Liver (tissue), 3 donors: ENCODE data around the gene PRKCD.

Experiments used
- CTCF ChIP-seq: fragments of 150-350 bp; IDR thresholded peaks from 2 replicates; pipeline ENCODE4 v1.5.1; 2017; ENCODE audit warnings: improper control_type of control experiment, low read depth, low read length; ENCODE audit not compliant: missing input control
- EGR1 ChIP-seq, 2 donors: IDR thresholded peaks; 2 replicates each; pipeline ENCODE4 v1.6.1; 2016 to 2018; ENCODE audit warnings: antibody characterized with exemption in 2 of 2, low read depth in 2 of 2
- FOXA1 ChIP-seq: IDR thresholded peaks from 2 replicates; pipeline ENCODE4 v1.6.1; 2016; ENCODE audit warnings: antibody characterized with exemption
- GABPA ChIP-seq, 2 donors: IDR thresholded peaks in 1 of 2; conservative IDR thresholded peaks in 1 of 2; 2 replicates each; pipeline ENCODE4 v1.6.1; 2016; ENCODE audit warnings: antibody characterized with exemption in 2 of 2, mild to moderate bottlenecking in 1 of 2, moderate library complexity in 1 of 2
- HNF4G ChIP-seq: IDR thresholded peaks from 2 replicates; pipeline ENCODE4 v1.6.1; 2016; ENCODE audit warnings: antibody characterized with exemption
- JUND ChIP-seq, 2 donors: IDR thresholded peaks; 2 replicates each; pipeline ENCODE4 v1.6.1; 2016; ENCODE audit warnings: antibody characterized with exemption in 2 of 2
- MAX ChIP-seq: IDR thresholded peaks from 2 replicates; pipeline ENCODE4 v1.6.1; 2016; ENCODE audit warnings: antibody characterized with exemption
- RAD21 ChIP-seq, 2 donors: IDR thresholded peaks; 2 replicates each; pipeline ENCODE4 v1.6.1; 2016; ENCODE audit warnings: antibody characterized with exemption in 2 of 2, mild to moderate bottlenecking in 2 of 2
- SP1 ChIP-seq: IDR thresholded peaks from 2 replicates; pipeline ENCODE4 v1.6.1; 2018; ENCODE audit warnings: antibody characterized with exemption, mild to moderate bottlenecking
- TAF1 ChIP-seq: conservative IDR thresholded peaks from 2 replicates; pipeline ENCODE4 v1.6.1; 2016; ENCODE audit warnings: antibody characterized with exemption, mild to moderate bottlenecking
- YY1 ChIP-seq: IDR thresholded peaks from 2 replicates; pipeline ENCODE4 v1.6.1; 2016; ENCODE audit warnings: antibody characterized with exemption, mild to moderate bottlenecking
- ZBTB33 ChIP-seq: IDR thresholded peaks from 2 replicates; pipeline ENCODE4 v1.6.1; 2016; ENCODE audit warnings: antibody characterized with exemption
- TF ChIP-seq, protein P1 (sequence below): IDR thresholded peaks from 2 replicates; pipeline ENCODE4 v1.6.1; 2016; ENCODE audit warnings: antibody characterized with exemption
- TF ChIP-seq, protein P2 (sequence below): IDR thresholded peaks from 2 replicates; pipeline ENCODE4 v1.6.1; 2016; ENCODE audit warnings: antibody characterized with exemption, mild to moderate bottlenecking
- donor health status: healthy.
- donor health status: healthy.

- TF ChIP-seq CTCF (no peak), EGR1 (IDR thresholded peaks at IDR 0.05; ENCODE audit: low read depth in 2 of 2) (no peak), RAD21 (IDR thresholded peaks at IDR 0.05) (no peak), GABPA (IDR thresholded peaks at IDR 0.05 in 1 of 2, conservative IDR thresholded peaks at IDR 0.05 in 1 of 2) (no peak), YY1 (no peak), MAX (no peak), TAF1 (no peak), ZBTB33 (no peak), SP1 (no peak), JUND (IDR thresholded peaks at IDR 0.05) (no peak), FOXA1 (no peak), HNF4G (no peak)
- TF ChIP-seq, protein P1, sequence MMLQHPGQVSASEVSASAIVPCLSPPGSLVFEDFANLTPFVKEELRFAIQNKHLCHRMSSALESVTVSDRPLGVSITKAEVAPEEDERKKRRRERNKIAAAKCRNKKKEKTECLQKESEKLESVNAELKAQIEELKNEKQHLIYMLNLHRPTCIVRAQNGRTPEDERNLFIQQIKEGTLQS, result no peak
- TF ChIP-seq, protein P2, sequence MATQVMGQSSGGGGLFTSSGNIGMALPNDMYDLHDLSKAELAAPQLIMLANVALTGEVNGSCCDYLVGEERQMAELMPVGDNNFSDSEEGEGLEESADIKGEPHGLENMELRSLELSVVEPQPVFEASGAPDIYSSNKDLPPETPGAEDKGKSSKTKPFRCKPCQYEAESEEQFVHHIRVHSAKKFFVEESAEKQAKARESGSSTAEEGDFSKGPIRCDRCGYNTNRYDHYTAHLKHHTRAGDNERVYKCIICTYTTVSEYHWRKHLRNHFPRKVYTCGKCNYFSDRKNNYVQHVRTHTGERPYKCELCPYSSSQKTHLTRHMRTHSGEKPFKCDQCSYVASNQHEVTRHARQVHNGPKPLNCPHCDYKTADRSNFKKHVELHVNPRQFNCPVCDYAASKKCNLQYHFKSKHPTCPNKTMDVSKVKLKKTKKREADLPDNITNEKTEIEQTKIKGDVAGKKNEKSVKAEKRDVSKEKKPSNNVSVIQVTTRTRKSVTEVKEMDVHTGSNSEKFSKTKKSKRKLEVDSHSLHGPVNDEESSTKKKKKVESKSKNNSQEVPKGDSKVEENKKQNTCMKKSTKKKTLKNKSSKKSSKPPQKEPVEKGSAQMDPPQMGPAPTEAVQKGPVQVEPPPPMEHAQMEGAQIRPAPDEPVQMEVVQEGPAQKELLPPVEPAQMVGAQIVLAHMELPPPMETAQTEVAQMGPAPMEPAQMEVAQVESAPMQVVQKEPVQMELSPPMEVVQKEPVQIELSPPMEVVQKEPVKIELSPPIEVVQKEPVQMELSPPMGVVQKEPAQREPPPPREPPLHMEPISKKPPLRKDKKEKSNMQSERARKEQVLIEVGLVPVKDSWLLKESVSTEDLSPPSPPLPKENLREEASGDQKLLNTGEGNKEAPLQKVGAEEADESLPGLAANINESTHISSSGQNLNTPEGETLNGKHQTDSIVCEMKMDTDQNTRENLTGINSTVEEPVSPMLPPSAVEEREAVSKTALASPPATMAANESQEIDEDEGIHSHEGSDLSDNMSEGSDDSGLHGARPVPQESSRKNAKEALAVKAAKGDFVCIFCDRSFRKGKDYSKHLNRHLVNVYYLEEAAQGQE, result no peak
These were observed 14.9 kb downstream of the PRKCD start for GRCh38 chr3:53175613-53176540.
